Measurements from ENCODE around the gene HSD11B2. TPM values are rescaled to one million over a fixed set of nuclear protein-coding genes. Genes with fewer than 3 reads are reported as not detected.
A peak's percentile ranks its signal among the peaks of the same experiment; 100 is the strongest.

HSD11B2 gene
- total and polyA plus RNA-seq, 2 of the 4 experiments (the other 2 are of a cell fraction): 0.26 TPM; not detected in 1

DNA sequence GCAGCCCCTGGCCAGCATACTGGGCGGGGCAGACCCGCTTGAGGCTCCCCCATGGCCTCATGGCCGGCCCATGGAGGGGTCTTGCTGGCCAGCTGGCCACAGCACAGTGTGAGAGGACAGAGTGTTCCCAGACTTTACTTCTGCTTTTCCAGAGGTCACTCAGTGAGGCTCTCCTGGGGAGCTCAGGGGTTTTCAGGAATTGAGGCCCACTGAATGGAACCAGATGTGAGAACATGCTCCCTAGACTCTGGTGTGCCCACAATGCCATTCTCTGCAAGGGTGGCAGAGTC, 28.9 kb downstream of the HSD11B2 start:
- H3K14ac ChIP-seq (replicated peaks; ENCODE audit: low read depth, low read length): 0 out of 2 replicates have a peak overlapping the region, but pooled peaks have one; percentile 3
- no peak overlapping the region for H4K8ac ChIP-seq (ENCODE audit: low read depth in 2 of 2, low read length in 2 of 2)
- no peak; the same call in 1 of the 2 replicates for ATAC-seq (ENCODE audit: low read depth)
- no peak overlapping the region for H3K56ac ChIP-seq (ENCODE audit: extremely low read depth, insufficient read depth, low read length)
- H3K9me1 ChIP-seq (ENCODE audit: insufficient read depth, low read length): peaks cover 11% of the 10 kb centered on the region
- H3K9me3 ChIP-seq (ENCODE audit: control insufficient read depth, insufficient read depth, low read length): no peaks in the 10 kb centered on the region
- no peaks in the 10 kb centered on the region for H3K27me3 ChIP-seq (ENCODE audit: control insufficient read depth, insufficient read depth, low read length)
- H3K27ac ChIP-seq (ENCODE audit: insufficient read depth, low read length): no peak overlapping the region
- H3K4me3 ChIP-seq (ENCODE audit: insufficient read depth, low read depth, low read length): no peak overlapping the region
- H3K4me2 ChIP-seq (ENCODE audit: low read depth, low read length): no peak overlapping the region
- no peak overlapping the region for H2BK120ac ChIP-seq (ENCODE audit: low read depth, low read length)
- no CpG with 5 or more reads among the region's 3 CpGs for WGBS, 2 experiments (ENCODE audit: extremely low coverage in 2 of 2, insufficient read length in 1 of 2)
- dilution Hi-C loops (cut with HindIII; ENCODE audit: low sequenced_read_pairs, unreplicated experiment): no loop called here
- no peak overlapping the region for H2AFZ ChIP-seq (replicated peaks; ENCODE audit: low read length, poor library complexity)
- H3K23ac ChIP-seq (ENCODE audit: low read depth, low read length): no peak overlapping the region
- H3K4ac ChIP-seq (ENCODE audit: low read depth, low read length): no peak overlapping the region; the same call in 1 of the 2 replicates
- peaks cover 93% of the 10 kb centered on the region for H4K20me1 ChIP-seq (ENCODE audit: insufficient read depth, low read length)
- BruUV-seq (replicated peaks): no TSS peak
- intact Hi-C loops (cut with micrococcal nuclease): no loop called here
- POLR2A ChIA-PET (ENCODE audit: unreplicated experiment): no interaction called here
- no peak overlapping the region for H2AK5ac ChIP-seq (ENCODE audit: low read depth, low read length)
- TF ChIP-seq POLR2A (IDR thresholded peaks at IDR 0.05; ENCODE audit: low read depth, low read length) (no peak), RCOR1 (IDR thresholded peaks at IDR 0.05; ENCODE audit: insufficient replicate concordance, low read length) (no peak)
- TF ChIP-seq, protein P1, sequence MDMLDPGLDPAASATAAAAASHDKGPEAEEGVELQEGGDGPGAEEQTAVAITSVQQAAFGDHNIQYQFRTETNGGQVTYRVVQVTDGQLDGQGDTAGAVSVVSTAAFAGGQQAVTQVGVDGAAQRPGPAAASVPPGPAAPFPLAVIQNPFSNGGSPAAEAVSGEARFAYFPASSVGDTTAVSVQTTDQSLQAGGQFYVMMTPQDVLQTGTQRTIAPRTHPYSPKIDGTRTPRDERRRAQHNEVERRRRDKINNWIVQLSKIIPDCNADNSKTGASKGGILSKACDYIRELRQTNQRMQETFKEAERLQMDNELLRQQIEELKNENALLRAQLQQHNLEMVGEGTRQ (IDR thresholded peaks at IDR 0.05; ENCODE audit: low read depth, low read length): no peak
- H3K79me1 ChIP-seq (ENCODE audit: low read depth in 1 of 2, low read length in 2 of 2): peaks cover 17 to 92% of the 10 kb centered on the region in 2 experiments
- H2BK20ac ChIP-seq (ENCODE audit: low read depth, low read length): no peak overlapping the region
- no peak overlapping the region for H2BK5ac ChIP-seq (ENCODE audit: low read depth, low read length, poor library complexity, severe bottlenecking)
- H3K9ac ChIP-seq (ENCODE audit: low read depth, low read length): no peak overlapping the region
- H3K36me3 ChIP-seq (ENCODE audit: control insufficient read depth, insufficient read depth, low read length): peaks cover 6% of the 10 kb centered on the region
- CTCF ChIA-PET: no interaction called here
- H4K91ac ChIP-seq (ENCODE audit: insufficient read depth, low read depth, low read length): no peak overlapping the region; the same call in 1 of the 2 replicates
- DNase-seq: no peak
- H3K4me1 ChIP-seq (ENCODE audit: control insufficient read depth, insufficient read depth, low read length): peaks cover 27% of the 10 kb centered on the region
- in situ Hi-C loops (cut with MboI; ENCODE audit: low sequenced_read_pairs): loop anchor here (10.0 kb wide), 2 partner anchors 205 to 495 kb away; partner anchors contain the start of gene CES3
- no peak overlapping the region for H3K18ac ChIP-seq (ENCODE audit: low read depth, low read length)
- no peak overlapping the region for H2BK15ac ChIP-seq (ENCODE audit: low read depth, low read length)
- H2AK9ac ChIP-seq (replicated peaks; ENCODE audit: low read depth, low read length, poor library complexity): no peak overlapping the region
- no peak overlapping the region for H4K5ac ChIP-seq (ENCODE audit: low read depth, low read length)

Measured in IMR-90 (cell line).